Epithelial cell of esophagus (primary cell): ENCODE data around the gene PIM3.

Experiments
- DNase-seq: peaks from one replicate; pipeline ENCODE4 v3.0.0; 2010; ENCODE audit warnings: low read depth
- H3K4me3 ChIP-seq: 2 replicates; pipeline ENCODE4 v1.5.1; 2011; ENCODE audit warnings: mild to moderate bottlenecking, low read length, control low read depth
- TF ChIP-seq, protein P1 (sequence below): IDR thresholded peaks from 2 replicates; pipeline ENCODE4 v1.5.1; 2011; ENCODE audit warnings: low read depth, mild to moderate bottlenecking, low read length, control low read depth, inconsistent platforms; ENCODE audit not compliant: insufficient read depth; ENCODE audit errors: missing control alignments

Gene PIM3

DNA sequence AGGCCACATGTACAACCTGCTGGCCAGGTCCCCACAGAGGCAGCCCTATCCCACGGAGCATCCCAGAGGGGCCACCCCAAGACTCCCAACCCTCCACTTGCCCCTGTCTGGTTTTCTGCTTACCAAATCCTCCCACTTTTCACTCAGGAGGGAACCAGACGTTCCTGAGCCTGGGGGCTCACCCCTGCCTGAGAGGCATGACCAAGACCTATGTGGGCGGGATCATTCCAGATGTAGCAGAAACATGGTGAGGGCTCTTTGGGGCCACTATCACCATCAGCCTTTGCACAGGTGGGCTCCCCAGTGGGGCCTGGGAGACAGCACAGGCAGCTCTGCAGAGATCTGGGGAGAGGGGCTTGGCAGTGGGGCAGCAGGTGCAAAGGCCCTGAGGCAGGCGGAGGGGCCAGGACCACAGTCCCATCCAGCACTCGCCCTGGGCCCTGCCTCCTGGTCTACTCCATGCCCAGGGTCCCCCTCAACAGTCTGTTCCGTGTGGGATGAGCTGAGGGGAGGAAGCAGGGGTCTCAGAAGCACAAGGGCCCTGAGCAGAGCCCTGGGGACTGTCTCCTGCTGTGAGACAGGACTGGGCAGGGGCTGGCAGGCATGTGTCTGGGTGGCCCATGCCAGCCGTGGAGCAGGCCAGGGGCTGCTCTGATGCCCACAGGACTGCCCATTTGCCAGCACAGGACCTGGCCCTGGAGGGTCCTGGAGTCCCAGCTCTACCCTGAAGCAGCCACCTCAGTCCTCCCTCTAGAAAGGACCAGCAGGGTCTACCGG is 9.4 kb downstream of the PIM3 start:
- no peak for DNase-seq
- no peak overlapping the region for H3K4me3 ChIP-seq
- TF ChIP-seq, protein P1, sequence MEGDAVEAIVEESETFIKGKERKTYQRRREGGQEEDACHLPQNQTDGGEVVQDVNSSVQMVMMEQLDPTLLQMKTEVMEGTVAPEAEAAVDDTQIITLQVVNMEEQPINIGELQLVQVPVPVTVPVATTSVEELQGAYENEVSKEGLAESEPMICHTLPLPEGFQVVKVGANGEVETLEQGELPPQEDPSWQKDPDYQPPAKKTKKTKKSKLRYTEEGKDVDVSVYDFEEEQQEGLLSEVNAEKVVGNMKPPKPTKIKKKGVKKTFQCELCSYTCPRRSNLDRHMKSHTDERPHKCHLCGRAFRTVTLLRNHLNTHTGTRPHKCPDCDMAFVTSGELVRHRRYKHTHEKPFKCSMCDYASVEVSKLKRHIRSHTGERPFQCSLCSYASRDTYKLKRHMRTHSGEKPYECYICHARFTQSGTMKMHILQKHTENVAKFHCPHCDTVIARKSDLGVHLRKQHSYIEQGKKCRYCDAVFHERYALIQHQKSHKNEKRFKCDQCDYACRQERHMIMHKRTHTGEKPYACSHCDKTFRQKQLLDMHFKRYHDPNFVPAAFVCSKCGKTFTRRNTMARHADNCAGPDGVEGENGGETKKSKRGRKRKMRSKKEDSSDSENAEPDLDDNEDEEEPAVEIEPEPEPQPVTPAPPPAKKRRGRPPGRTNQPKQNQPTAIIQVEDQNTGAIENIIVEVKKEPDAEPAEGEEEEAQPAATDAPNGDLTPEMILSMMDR, result no peak

DNA sequence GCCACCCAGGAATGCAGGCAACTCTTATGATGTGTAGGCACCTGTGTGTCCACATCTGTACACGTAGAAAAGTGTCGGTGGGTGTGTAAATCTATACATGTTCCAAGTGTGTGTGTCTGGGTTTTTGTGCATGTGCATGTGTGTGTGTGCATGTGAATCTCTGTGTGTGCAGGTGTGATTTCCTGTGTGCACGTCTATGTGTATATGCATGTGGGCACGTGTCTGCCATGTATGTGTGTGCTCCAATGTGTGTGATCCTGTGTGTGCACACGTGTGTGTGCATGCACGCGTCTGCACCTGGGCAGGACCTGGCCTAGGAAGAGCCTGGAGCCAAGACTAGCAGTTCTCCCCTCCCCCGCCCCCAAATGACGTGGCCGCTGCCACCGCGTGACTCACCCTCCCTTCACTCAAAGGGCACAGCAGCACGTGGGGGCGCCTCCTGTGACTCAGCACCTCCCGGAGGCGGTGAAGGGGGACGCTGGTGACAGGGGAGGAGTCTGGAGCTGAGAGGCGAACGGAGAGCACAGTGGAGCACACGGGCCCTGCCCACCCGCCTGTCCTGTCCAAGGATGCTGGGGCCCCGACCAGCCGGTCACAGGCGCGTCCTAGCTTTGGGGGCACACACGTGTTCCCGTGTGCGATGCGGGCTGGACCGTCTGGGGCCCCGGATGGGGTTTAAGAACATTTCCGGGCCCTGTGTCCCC is 10.1 kb downstream of the PIM3 start:
- peak; percentile 96 for DNase-seq
- peak overlapping the region; percentile 44 for H3K4me3 ChIP-seq
- TF ChIP-seq, protein P1, result no peak

DNA sequence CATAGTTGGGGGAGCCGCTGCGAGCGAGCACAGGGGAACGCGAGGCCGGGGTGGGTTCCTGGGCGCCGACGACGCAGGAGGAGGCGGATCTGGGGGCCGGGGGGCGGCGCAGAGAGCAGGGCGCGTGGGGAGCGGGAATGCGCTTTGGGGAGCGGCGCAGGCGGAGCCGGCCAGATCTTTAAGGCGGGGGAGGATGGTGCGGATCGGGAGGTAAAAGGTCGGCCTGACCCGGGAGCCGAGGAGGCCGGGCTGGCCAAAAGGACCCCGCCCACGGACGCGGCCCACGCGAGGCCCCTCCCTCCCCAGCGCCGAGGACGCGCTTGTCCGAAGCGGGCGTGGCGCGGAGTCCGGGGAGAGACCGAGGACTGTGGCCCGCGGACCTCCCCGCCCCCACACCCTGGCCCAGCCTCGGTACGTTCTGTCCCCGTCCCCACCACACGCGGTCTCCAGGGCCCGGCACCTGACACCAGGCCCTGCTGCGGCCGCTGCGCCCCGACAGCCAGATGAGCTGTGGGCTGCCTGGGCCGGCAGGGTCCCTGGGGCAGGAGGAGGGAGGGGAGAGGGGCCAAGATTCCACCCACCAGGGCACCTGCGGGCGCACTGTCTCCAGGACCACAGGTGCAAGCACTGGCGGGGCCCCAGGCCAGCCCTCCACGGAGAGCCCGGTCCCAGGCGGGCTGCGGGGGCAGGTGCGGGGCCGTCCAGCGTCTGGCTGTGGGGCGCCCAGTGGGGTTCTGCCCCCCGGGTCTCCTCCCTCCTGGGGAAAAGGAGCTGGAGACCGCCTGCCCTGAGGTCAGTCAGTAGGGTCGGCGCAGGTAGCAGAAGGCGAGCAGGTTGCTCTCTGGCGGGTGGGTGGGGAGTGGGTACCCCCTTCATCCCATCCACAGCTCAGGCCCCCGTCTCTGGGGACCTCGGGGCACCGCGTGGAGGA is 10.9 kb downstream of the PIM3 start:
- DNase-seq, result no peak
- H3K4me3 ChIP-seq, result peak overlapping the region; percentile 44
- TF ChIP-seq, protein P1, result no peak

- TF ChIP-seq, protein P1, result no peak
- DNase-seq, result no peak
- no peak overlapping the region for H3K4me3 ChIP-seq
Measured at GRCh38 chr22:49972163-49973017, 11.8 kb downstream of the PIM3 start.

DNA sequence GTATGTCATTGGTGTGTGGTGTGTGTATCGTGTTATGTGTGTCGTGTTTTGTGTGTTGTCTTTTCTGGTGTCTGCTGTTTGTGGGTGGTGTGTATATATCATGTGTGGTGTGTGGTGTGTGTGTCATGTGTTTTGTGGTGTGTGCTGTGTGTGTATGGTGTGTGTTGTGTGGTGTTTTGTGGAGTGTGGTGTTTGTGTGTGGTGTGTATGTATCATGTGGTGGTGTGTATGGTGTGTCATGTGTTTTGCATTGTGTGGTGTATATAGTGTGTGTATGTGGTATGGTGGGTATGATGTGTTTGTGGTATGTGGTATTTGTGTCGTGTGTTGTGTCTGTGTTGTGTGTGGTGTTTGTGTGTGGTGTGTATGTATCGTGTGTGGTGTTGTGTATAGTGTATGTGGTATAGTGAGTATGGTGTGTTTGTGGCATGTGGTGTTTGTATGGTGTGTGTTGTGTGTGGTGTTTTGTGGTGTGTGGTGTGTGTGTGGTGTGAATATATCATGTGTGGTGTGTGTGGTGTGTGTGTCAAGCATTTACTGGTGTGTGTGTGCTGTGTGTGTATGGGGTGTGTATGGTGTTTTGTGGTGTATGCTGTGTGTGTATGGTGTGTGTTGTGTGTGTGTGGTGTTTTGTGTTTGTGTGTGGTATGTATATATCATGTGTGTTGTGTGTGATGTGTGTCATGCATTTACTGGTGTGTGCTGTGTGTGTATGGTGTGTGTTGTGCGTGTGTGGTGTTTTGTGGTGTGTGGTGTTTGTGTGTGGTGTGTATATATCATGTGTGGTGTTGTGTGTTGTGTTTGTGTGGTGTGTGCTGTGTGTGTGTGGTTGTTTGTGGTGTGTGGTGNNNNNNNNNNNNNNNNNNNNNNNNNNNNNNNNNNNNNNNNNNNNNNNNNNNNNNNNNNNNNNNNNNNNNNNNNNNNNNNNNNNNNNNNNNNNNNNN is 12.7 kb downstream of the PIM3 start:
- H3K4me3 ChIP-seq, result no peak overlapping the region
- DNase-seq, result peak; percentile 29

More for the DNA sequence above, 12.7 kb downstream of the PIM3 start:
- TF ChIP-seq, protein P1, result no peak
